GM23338 (cell line): ENCODE measurements around the gene PAMR1. TPM values are rescaled to one million over a fixed set of nuclear protein-coding genes. Genes with fewer than 3 reads are reported as not detected.

Source experiments
- ATAC-seq: fragments of 200-7000 bp; cut with Tn5 transposase; 3 replicates; pipeline ENCODE4 v1.9.1; 2020
- DNase-seq: peaks from one replicate; pipeline ENCODE4 v3.0.0-alpha.2; 2015; ENCODE audit warnings: low spot score
- H2AFZ ChIP-seq: fragments of 200-600 bp; sonication (generic); 2 replicates; pipeline ENCODE4 v1.8.0; 2016; ENCODE audit warnings: antibody characterized with exemption, mild to moderate bottlenecking, moderate library complexity
- H3F3A ChIP-seq: fragments of 200-600 bp; sonication (generic); replicated peaks from 2 replicates; pipeline ENCODE4 v1.8.0; 2017; ENCODE audit warnings: antibody characterized with exemption, mixed run types, low read depth
- H3K27ac ChIP-seq: fragments of 200-600 bp; sonication (generic); 2 replicates; pipeline ENCODE4 v1.6.1; 2016; ENCODE audit warnings: low read depth
- H3K27me3 ChIP-seq: fragments of 200-600 bp; sonication (generic); 2 replicates; pipeline ENCODE4 v1.8.0; 2016; ENCODE audit warnings: mild to moderate bottlenecking, mixed run types, moderate library complexity; ENCODE audit not compliant: insufficient read depth
- H3K36me3 ChIP-seq: fragments of 200-600 bp; sonication (generic); 2 replicates; pipeline ENCODE4 v1.8.0; 2016; ENCODE audit warnings: mild to moderate bottlenecking; ENCODE audit not compliant: insufficient read depth
- H3K4me1 ChIP-seq: fragments of 200-600 bp; sonication (generic); 2 replicates; pipeline ENCODE4 v1.8.0; 2016; ENCODE audit warnings: mild to moderate bottlenecking, moderate library complexity; ENCODE audit not compliant: insufficient read depth
- H3K4me2 ChIP-seq: fragments of 200-600 bp; sonication (generic); 2 replicates; pipeline ENCODE4 v1.7.1; 2017; ENCODE audit warnings: mixed run types
- H3K4me3 ChIP-seq: fragments of 200-600 bp; sonication (generic); 2 replicates; pipeline ENCODE4 v1.6.1; 2016; ENCODE audit warnings: mixed run types
- H3K79me2 ChIP-seq: fragments of 200-600 bp; sonication (generic); replicated peaks from 2 replicates; pipeline ENCODE4 v1.8.0; 2017; ENCODE audit warnings: mild to moderate bottlenecking; ENCODE audit not compliant: insufficient read depth
- H3K9me2 ChIP-seq: fragments of 200-600 bp; sonication (generic); 2 replicates; pipeline ENCODE4 v1.8.0; 2017; ENCODE audit not compliant: insufficient read depth
- H4K20me1 ChIP-seq: fragments of 200-600 bp; sonication (generic); replicated peaks from 2 replicates; pipeline ENCODE4 v1.8.0; 2017; ENCODE audit warnings: mild to moderate bottlenecking; ENCODE audit not compliant: insufficient read depth
- H3K27ac Mint-ChIP-seq: 2 replicates; pipeline ENCODE4 v1.8.0; 2020; ENCODE audit warnings: inconsistent platforms, mild to moderate bottlenecking, moderate library complexity, mixed read lengths
- H3K27me3 Mint-ChIP-seq: 3 replicates; pipeline ENCODE4 v1.8.0; 2022; ENCODE audit warnings: low read depth, mild to moderate bottlenecking, moderate library complexity, mixed read lengths, inconsistent platforms; ENCODE audit not compliant: insufficient read depth, poor library complexity
- H3K36me3 Mint-ChIP-seq: 3 replicates; pipeline ENCODE4 v1.8.0; 2021; ENCODE audit warnings: low read depth, mild to moderate bottlenecking, inconsistent platforms, moderate library complexity, mixed read lengths
- H3K4me1 Mint-ChIP-seq: 3 replicates; pipeline ENCODE4 v1.8.0; 2020; ENCODE audit warnings: mild to moderate bottlenecking, inconsistent platforms, mixed read lengths
- H3K4me3 Mint-ChIP-seq: 3 replicates; pipeline ENCODE4 v1.8.0; 2021; ENCODE audit warnings: moderate library complexity, mild to moderate bottlenecking, inconsistent platforms, mixed read lengths
- H3K9me3 Mint-ChIP-seq: 3 replicates; pipeline ENCODE4 v1.8.0; 2020; ENCODE audit warnings: moderate library complexity, mild to moderate bottlenecking, inconsistent platforms, mixed read lengths
- CREB1 ChIP-seq: fragments of 250-450 bp; sonication (Bioruptor Pico); IDR thresholded peaks from 2 replicates; pipeline ENCODE4 v1.5.0; 2020; ENCODE audit warnings: low read depth, mild to moderate bottlenecking, moderate library complexity
- CTCF ChIP-seq, 2 experiments: fragments of 200-600 bp in 1 of 2; sonication (generic) in 1 of 2; conservative IDR thresholded peaks; 2 replicates each; pipeline versions ENCODE4 v1.5.1 to v1.6.1; 2016 to 2017; ENCODE audit warnings: antibody characterized with exemption in 2 of 2, low read depth in 2 of 2, mild to moderate bottlenecking in 2 of 2, moderate library complexity in 1 of 2
- EZH2 ChIP-seq: fragments of 200-600 bp; sonication (generic); IDR thresholded peaks from one replicate; pipeline ENCODE4 v1.8.0; 2017; ENCODE audit warnings: antibody characterized with exemption, mild to moderate bottlenecking, low read depth; ENCODE audit not compliant: unreplicated experiment
- EZH2phosphoT487 ChIP-seq: fragments of 200-600 bp; sonication (generic); IDR thresholded peaks from one replicate; pipeline ENCODE4 v1.8.1; 2018; ENCODE audit warnings: antibody characterized with exemption; ENCODE audit not compliant: unreplicated experiment
- JUNB ChIP-seq: IDR thresholded peaks from one replicate; pipeline ENCODE4 v1.6.1; 2016; ENCODE audit warnings: antibody characterized with exemption; ENCODE audit not compliant: unreplicated experiment
- NANOG ChIP-seq: IDR thresholded peaks from 2 replicates; pipeline ENCODE4 v1.6.1; 2016; ENCODE audit warnings: antibody characterized with exemption, borderline replicate concordance
- POLR2AphosphoS5 ChIP-seq: IDR thresholded peaks from 2 replicates; pipeline ENCODE4 v1.6.1; 2016; ENCODE audit warnings: antibody characterized with exemption, low read depth
- REST ChIP-seq: IDR thresholded peaks from one replicate; pipeline ENCODE4 v1.6.1; 2018; ENCODE audit warnings: antibody characterized with exemption; ENCODE audit not compliant: unreplicated experiment
- STAT1 ChIP-seq: IDR thresholded peaks from one replicate; pipeline ENCODE4 v1.6.1; 2016; ENCODE audit warnings: antibody characterized with exemption; ENCODE audit not compliant: unreplicated experiment
- ZNF114 ChIP-seq: fragments of 250-450 bp; sonication (Bioruptor Pico); IDR thresholded peaks from 2 replicates; pipeline ENCODE4 v1.5.0; 2020; ENCODE audit warnings: mild to moderate bottlenecking, moderate library complexity
- ZNF331 ChIP-seq: fragments of 250-450 bp; sonication (Bioruptor Pico); IDR thresholded peaks from 2 replicates; pipeline ENCODE4 v1.5.0; 2020; ENCODE audit warnings: low read depth, mild to moderate bottlenecking, moderate library complexity
- polyA plus RNA-seq: library from polyadenylated mRNA; unstranded; fragments of >200 nt; fragmentation: Nextera tagmentation; extraction: Ambion mirVana; gene quantifications from 2 replicates; pipeline ENCODE4 v1.2.1, GENCODE V29; 2016
- total RNA-seq: library from RNA; depleted of rRNA; stranded (reverse); fragments of >200 nt; shearing (Covaris generic); gene quantifications from 2 replicates; pipeline ENCODE4 v1.2.3, GENCODE V29; 2014

Gene PAMR1
- total and polyA plus RNA-seq, 2 experiments from 2014 or later = 1.6 to 3.1 TPM

DNA sequence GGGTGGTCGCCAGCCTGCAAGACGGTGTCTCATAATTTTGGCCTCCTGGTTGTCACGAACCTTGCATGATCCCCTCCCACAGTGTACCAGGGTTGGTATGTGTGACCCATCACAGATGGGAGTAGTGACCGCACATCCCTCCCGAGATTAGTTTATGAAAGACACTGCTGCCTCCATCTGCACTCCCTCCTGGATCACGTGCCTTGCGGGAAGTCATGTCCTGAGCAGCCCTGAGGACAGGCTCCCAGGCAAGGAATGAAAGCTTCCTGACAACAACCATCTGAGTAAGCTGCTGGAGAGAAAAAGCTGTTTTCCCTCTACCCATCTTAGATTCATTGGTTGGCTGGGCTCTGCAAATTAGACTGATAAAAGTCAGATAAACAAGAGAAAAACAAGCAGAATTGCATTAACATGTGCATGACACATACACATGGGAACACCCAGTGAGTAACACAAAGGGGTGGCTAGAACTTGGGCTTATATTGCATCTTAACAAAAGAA lies 14.4 kb upstream of the PAMR1 start:
- no peak overlapping the region for H3K4me2 ChIP-seq
- peaks cover 7% of the 10 kb centered on the region for H3K27me3 Mint-ChIP-seq
- no peaks in the 10 kb centered on the region for H3K27me3 ChIP-seq
- H4K20me1 ChIP-seq = no peaks in the 10 kb centered on the region
- no peaks in the 10 kb centered on the region for H3K36me3 Mint-ChIP-seq
- TF ChIP-seq POLR2AphosphoS5 (no peak), ZNF114 (CRISPR knock-in tag) (no peak), NANOG (no peak), CREB1 (no peak), CTCF (conservative IDR thresholded peaks at IDR 0.05; ENCODE audit: low read depth in 2 of 2) (no peak), EZH2 (no peak), STAT1 (no peak), REST (no peak)
- H3K36me3 ChIP-seq = no peaks in the 10 kb centered on the region
- H3K9me2 ChIP-seq = peaks cover 4% of the 10 kb centered on the region; the same call in 1 of the 2 replicates
- no peak for DNase-seq
- H3K27ac ChIP-seq = no peak overlapping the region
- peaks cover 15% of the 10 kb centered on the region for H3K4me1 Mint-ChIP-seq
- no peak overlapping the region for H3K4me3 Mint-ChIP-seq
- ATAC-seq = peak; percentile 35; the same call in 2 of the 3 replicates
- no peak overlapping the region for H3K27ac Mint-ChIP-seq
- H2AFZ ChIP-seq = no peak overlapping the region
- no peaks in the 10 kb centered on the region; the same call in 2 of the 3 replicates for H3K9me3 Mint-ChIP-seq
- H3K4me3 ChIP-seq = no peak overlapping the region
- no peaks in the 10 kb centered on the region for H3K79me2 ChIP-seq
- no peaks in the 10 kb centered on the region for H3F3A ChIP-seq
- peaks cover 5% of the 10 kb centered on the region for H3K4me1 ChIP-seq

GRCh38 chr11:35539256-35539655 lies 13.8 kb upstream of the PAMR1 start:
- no peak for ATAC-seq
- peaks cover 7% of the 10 kb centered on the region for H3K27me3 Mint-ChIP-seq

More at GRCh38 chr11:35539256-35539655, 13.8 kb upstream of the PAMR1 start:
- H3K36me3 ChIP-seq = no peaks in the 10 kb centered on the region
- no peak overlapping the region for H3K27ac ChIP-seq
- Mint-ChIP-seq H3K9me3 (no peaks in the 10 kb centered on the region; the same call in 2 of the 3 replicates), H3K36me3 (no peaks in the 10 kb centered on the region), H3K27ac (no peak overlapping the region), H3K4me1 (peaks cover 15% of the 10 kb centered on the region), H3K4me3 (no peak overlapping the region)
- no peaks in the 10 kb centered on the region for H3K27me3 ChIP-seq
- no peak overlapping the region for H2AFZ ChIP-seq
- no peak for TF ChIP-seq NANOG
- TF ChIP-seq JUNB = no peak
- TF ChIP-seq CREB1 = no peak
- TF ChIP-seq EZH2 = no peak
- no peak for TF ChIP-seq ZNF331 (CRISPR knock-in tag)
- TF ChIP-seq EZH2phosphoT487 = no peak
- no peak for TF ChIP-seq CTCF (conservative IDR thresholded peaks at IDR 0.05; ENCODE audit: low read depth in 2 of 2)
- no peak for TF ChIP-seq POLR2AphosphoS5
- no peak overlapping the region for H3K4me2 ChIP-seq
- H3K4me3 ChIP-seq = no peak overlapping the region
- peaks cover 6% of the 10 kb centered on the region; the same call in 1 of the 2 replicates for H3K9me2 ChIP-seq
- no peaks in the 10 kb centered on the region for H3K79me2 ChIP-seq
- peaks cover 5% of the 10 kb centered on the region for H3K4me1 ChIP-seq
- no peak for DNase-seq
- no peaks in the 10 kb centered on the region for H4K20me1 ChIP-seq
- H3F3A ChIP-seq = no peaks in the 10 kb centered on the region
